ENCODE data around the gene ZBTB44. TPM values are rescaled to one million over a fixed set of nuclear protein-coding genes. Genes with fewer than 3 reads are reported as not detected.
"Not testable (repeated sequence)": the region's sequence is repeated elsewhere in the genome, so short reads cannot be mapped to it uniquely, and the experiment has no call there.

ZBTB44 gene
- total RNA-seq, 2 experiments from 2014 or later: 38.2 to 49.4 TPM

DNA sequence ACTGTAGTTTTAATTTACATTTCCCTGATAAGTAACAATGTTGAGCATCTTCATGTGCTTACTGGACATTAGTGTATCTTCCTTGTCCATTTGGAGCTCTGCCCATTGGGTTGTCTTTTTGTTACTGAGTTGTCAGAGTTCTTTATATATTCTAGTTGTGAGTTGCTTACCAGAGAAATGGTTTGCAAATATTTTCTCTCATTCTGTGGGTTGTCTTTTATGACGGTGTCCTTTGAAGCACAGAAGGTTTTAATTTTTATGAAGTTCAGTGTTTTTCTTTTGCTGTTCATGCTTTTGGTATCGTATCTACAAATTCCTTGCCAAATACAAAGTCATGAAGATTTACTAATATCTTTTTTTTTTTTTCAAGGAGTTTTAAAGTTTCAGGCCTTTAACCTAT is 42.4 kb downstream of the ZBTB44 start:
- Mint-ChIP-seq H3K9me3 (ENCODE audit: low read depth) (peaks cover 1% of the 10 kb centered on the region), H3K4me3 (no peak overlapping the region), H3K36me3 (ENCODE audit: low read depth) (peaks cover 19% of the 10 kb centered on the region), H3K4me1 (peaks cover 8% of the 10 kb centered on the region), H3K27ac (no peak overlapping the region), H3K27me3 (no peaks in the 10 kb centered on the region)
- DNase-seq (no peak), ATAC-seq (no peak)
- CTCF ChIA-PET: no interaction called here
- intact Hi-C loops (cut with DNase I, micrococcal nuclease): no loop called here
- POLR2A ChIA-PET: interaction anchor here (0.6 kb wide), 1 partner anchor 410 kb away, joined by 3 read pairs; no protein-coding TSS in a partner anchor

- ChIA-PET POLR2A (interaction anchor here (0.6 kb wide), 1 partner anchor 317 kb away, joined by 5 read pairs; no protein-coding TSS in a partner anchor), CTCF (interaction anchor here (0.9 kb wide), 1 partner anchor 53 kb away, joined by 4 read pairs; no protein-coding TSS in a partner anchor)
- intact Hi-C loops (cut with DNase I, micrococcal nuclease): no loop called here
- H3K27me3 Mint-ChIP-seq: no peaks in the 10 kb centered on the region
- H3K27ac Mint-ChIP-seq: no peak overlapping the region
- peaks cover 15% of the 10 kb centered on the region for H3K4me1 Mint-ChIP-seq
- no peak overlapping the region for H3K4me3 Mint-ChIP-seq
- H3K36me3 Mint-ChIP-seq (ENCODE audit: low read depth): peaks cover 27% of the 10 kb centered on the region
- DNase-seq (no peak), ATAC-seq (no peak)
- H3K9me3 Mint-ChIP-seq (ENCODE audit: low read depth): no peaks in the 10 kb centered on the region
These were observed 45.3 kb downstream of the ZBTB44 start for GRCh38 chr11:130269326-130269943.

- CTCF ChIA-PET: no interaction called here
- H3K27me3 Mint-ChIP-seq: no peaks in the 10 kb centered on the region
These were observed 51.4 kb downstream of the ZBTB44 start for GRCh38 chr11:130263351-130263750.

GRCh38 chr11:130262424-130262823 is 52.3 kb downstream of the ZBTB44 start:
- Mint-ChIP-seq H3K27ac (no peak overlapping the region), H3K9me3 (ENCODE audit: low read depth) (peaks cover 6% of the 10 kb centered on the region), H3K4me1 (peaks cover 11% of the 10 kb centered on the region), H3K36me3 (ENCODE audit: low read depth) (peaks cover 65% of the 10 kb centered on the region), H3K27me3 (no peaks in the 10 kb centered on the region), H3K4me3 (no peak overlapping the region)
- CTCF ChIA-PET: interaction anchor here (1.1 kb wide), 1 partner anchor 11 kb away, joined by 3 read pairs; no protein-coding TSS in a partner anchor
- ATAC-seq: no peak
- POLR2A ChIA-PET: no interaction called here
- intact Hi-C loops (cut with DNase I, micrococcal nuclease): no loop called here
- no peak for DNase-seq

More at GRCh38 chr11:130263351-130263750, 51.4 kb downstream of the ZBTB44 start:
- POLR2A ChIA-PET: no interaction called here
- Mint-ChIP-seq H3K36me3 (ENCODE audit: low read depth) (peaks cover 57% of the 10 kb centered on the region), H3K9me3 (ENCODE audit: low read depth) (peaks cover 6% of the 10 kb centered on the region), H3K4me3 (no peak overlapping the region), H3K27ac (no peak overlapping the region), H3K4me1 (peaks cover 11% of the 10 kb centered on the region)
- DNase-seq (no peak), ATAC-seq (no peak)
- intact Hi-C loops (cut with DNase I, micrococcal nuclease): no loop called here

- ChIA-PET CTCF (interaction anchor here (1.1 kb wide), 1 partner anchor 10 kb away, joined by 3 read pairs; no protein-coding TSS in a partner anchor), POLR2A (no interaction called here)
- H3K9me3 Mint-ChIP-seq (ENCODE audit: low read depth): peaks cover 6% of the 10 kb centered on the region
- intact Hi-C loops (cut with DNase I, micrococcal nuclease): no loop called here
- DNase-seq: no peak
- H3K36me3 Mint-ChIP-seq (ENCODE audit: low read depth): peaks cover 69% of the 10 kb centered on the region
- H3K4me3 Mint-ChIP-seq: no peak overlapping the region
- ATAC-seq: no peak
- no peaks in the 10 kb centered on the region for H3K27me3 Mint-ChIP-seq
- H3K27ac Mint-ChIP-seq: no peak overlapping the region
- peaks cover 11% of the 10 kb centered on the region for H3K4me1 Mint-ChIP-seq
These were observed 53.1 kb downstream of the ZBTB44 start for GRCh38 chr11:130261571-130261970.

DNA sequence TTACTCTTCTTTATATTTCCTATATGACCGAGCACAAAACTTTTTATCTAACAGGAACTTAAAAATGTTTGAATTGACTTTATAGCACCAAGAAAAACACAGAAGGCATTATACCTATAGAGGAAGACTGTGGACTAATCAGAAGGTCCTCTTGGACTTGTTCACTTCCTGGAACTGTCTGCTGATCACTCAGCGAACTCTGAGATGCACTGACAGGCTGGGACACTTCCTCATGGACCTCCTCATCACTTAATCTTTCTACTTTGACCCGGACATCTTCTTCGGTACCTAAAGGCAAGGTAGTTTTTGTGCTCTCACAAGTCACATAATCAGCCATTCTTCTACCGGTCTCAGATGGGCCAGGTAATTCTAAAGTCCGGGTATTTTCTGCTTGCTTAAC is 54.0 kb downstream of the ZBTB44 start:
- H3K27ac Mint-ChIP-seq: no peak overlapping the region
- peaks cover 6% of the 10 kb centered on the region for H3K9me3 Mint-ChIP-seq (ENCODE audit: low read depth)
- H3K4me3 Mint-ChIP-seq: no peak overlapping the region
- ATAC-seq (no peak), DNase-seq (no peak)
- no peaks in the 10 kb centered on the region for H3K27me3 Mint-ChIP-seq
- intact Hi-C loops (cut with DNase I, micrococcal nuclease): no loop called here
- CTCF ChIA-PET: no interaction called here
- peaks cover 10% of the 10 kb centered on the region for H3K4me1 Mint-ChIP-seq
- peaks cover 67% of the 10 kb centered on the region for H3K36me3 Mint-ChIP-seq (ENCODE audit: low read depth)
- POLR2A ChIA-PET: no interaction called here

DNA sequence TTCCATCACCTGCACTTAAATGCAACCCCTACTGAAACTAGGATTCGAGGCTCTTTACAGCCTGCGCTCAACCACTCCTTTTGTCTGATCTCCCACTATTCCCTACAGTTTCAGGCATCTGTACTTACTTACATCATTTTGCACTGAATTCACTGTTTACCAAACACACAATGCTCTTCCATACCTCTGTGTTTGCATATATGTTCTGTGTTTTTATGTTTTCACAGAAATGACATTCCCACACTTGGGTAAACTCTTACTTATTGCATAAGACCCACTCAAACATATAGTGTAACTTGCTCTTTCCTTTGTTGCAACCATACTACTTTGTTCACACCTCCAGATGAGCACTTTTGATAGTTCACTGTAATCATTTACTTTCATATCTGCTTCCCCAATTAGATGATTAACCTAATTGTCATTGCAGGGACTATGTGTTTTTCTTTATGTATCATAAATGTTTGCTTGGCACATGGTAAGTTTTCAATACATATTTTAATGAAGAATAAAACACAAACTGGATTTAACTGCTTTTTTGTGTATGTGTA is 54.6 kb downstream of the ZBTB44 start:
- Mint-ChIP-seq H3K27ac (no peak overlapping the region), H3K4me1 (peaks cover 5% of the 10 kb centered on the region), H3K36me3 (ENCODE audit: low read depth) (peaks cover 65% of the 10 kb centered on the region), H3K27me3 (no peaks in the 10 kb centered on the region), H3K4me3 (no peak overlapping the region), H3K9me3 (ENCODE audit: low read depth) (peaks cover 10% of the 10 kb centered on the region)
- ATAC-seq: no peak
- CTCF ChIA-PET: no interaction called here
- DNase-seq: no peak
- POLR2A ChIA-PET: no interaction called here
- intact Hi-C loops (cut with DNase I, micrococcal nuclease): no loop called here

GRCh38 chr11:130251763-130252162 is 63.0 kb downstream of the ZBTB44 start:
- POLR2A ChIA-PET; DNase-seq; ATAC-seq; H3K27me3 Mint-ChIP-seq; H3K4me3 Mint-ChIP-seq; H3K27ac Mint-ChIP-seq; intact Hi-C loops (cut with DNase I, micrococcal nuclease): not testable (repeated sequence)
- Mint-ChIP-seq H3K9me3 (ENCODE audit: low read depth) (peaks cover 17% of the 10 kb centered on the region), H3K4me1 (peaks cover 21% of the 10 kb centered on the region), H3K36me3 (ENCODE audit: low read depth) (peaks cover 46% of the 10 kb centered on the region)
- CTCF ChIA-PET: interaction anchor here (1.3 kb wide), 1 partner anchor 10 kb away, joined by 3 read pairs; no protein-coding TSS in a partner anchor

GRCh38 chr11:130249929-130250328 is 64.8 kb downstream of the ZBTB44 start:
- H3K9me3 Mint-ChIP-seq (ENCODE audit: low read depth): peaks cover 13% of the 10 kb centered on the region
- H3K27ac Mint-ChIP-seq; DNase-seq; H3K27me3 Mint-ChIP-seq; CTCF ChIA-PET; POLR2A ChIA-PET; H3K4me3 Mint-ChIP-seq; ATAC-seq; intact Hi-C loops (cut with DNase I, micrococcal nuclease): not testable (repeated sequence)
- peaks cover 32% of the 10 kb centered on the region for H3K4me1 Mint-ChIP-seq
- H3K36me3 Mint-ChIP-seq (ENCODE audit: low read depth): peaks cover 35% of the 10 kb centered on the region

DNA sequence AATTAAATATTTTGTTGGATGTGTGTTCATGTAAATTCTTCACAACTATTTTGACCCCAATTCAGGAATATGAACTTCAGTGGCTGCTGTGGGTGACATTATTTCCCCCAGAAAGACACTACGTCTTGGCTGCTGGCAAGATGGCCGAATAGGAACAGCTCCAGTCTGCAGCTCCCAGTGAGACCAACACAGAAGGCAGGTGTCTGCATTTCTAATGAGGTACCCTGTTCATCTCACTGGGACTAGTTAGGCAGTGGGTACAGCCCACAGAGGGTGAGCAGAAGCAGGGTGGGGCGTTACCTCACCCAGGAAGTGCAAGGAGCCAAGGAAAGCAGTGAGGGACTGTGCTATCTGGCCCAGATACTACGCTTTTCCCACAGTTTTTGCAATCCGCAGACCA is 65.3 kb downstream of the ZBTB44 start:
- ChIA-PET CTCF (no interaction called here), POLR2A (no interaction called here)
- H3K9me3 Mint-ChIP-seq (ENCODE audit: low read depth): peaks cover 13% of the 10 kb centered on the region
- no peak overlapping the region for H3K4me3 Mint-ChIP-seq
- no peak for DNase-seq
- intact Hi-C loops (cut with DNase I, micrococcal nuclease): no loop called here
- no peaks in the 10 kb centered on the region for H3K27me3 Mint-ChIP-seq
- peaks cover 33% of the 10 kb centered on the region for H3K4me1 Mint-ChIP-seq
- H3K36me3 Mint-ChIP-seq (ENCODE audit: low read depth): peaks cover 35% of the 10 kb centered on the region
- ATAC-seq: no peak
- no peak overlapping the region for H3K27ac Mint-ChIP-seq

DNA sequence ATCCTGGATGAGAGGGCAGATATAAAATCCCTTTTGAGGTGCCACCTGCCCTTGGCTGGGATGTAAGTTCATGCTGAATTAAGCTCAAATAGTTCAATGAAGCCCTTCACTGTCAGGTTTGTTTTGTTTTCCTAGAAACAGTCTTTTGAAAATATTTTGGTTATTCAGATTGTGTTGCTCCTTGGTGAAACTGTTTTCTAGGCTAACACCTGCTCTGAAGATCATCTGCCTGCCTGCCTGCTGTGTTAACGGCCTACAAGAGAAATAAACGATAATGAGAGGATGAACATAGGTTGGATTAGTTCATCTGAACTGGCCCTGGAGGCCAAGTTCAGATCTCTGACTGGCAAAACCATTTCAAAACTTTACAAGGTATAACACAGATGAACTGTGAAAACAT is 67.4 kb downstream of the ZBTB44 start:
- no peak for ATAC-seq
- peaks cover 39% of the 10 kb centered on the region for H3K4me1 Mint-ChIP-seq
- no peak for DNase-seq
- CTCF ChIA-PET: no interaction called here
- H3K4me3 Mint-ChIP-seq: no peak overlapping the region
- peaks cover 20% of the 10 kb centered on the region for H3K36me3 Mint-ChIP-seq (ENCODE audit: low read depth)
- intact Hi-C loops (cut with DNase I, micrococcal nuclease): no loop called here
- POLR2A ChIA-PET: no interaction called here
- H3K27me3 Mint-ChIP-seq: no peaks in the 10 kb centered on the region
- H3K9me3 Mint-ChIP-seq (ENCODE audit: low read depth): peaks cover 5% of the 10 kb centered on the region
- no peak overlapping the region for H3K27ac Mint-ChIP-seq

DNA sequence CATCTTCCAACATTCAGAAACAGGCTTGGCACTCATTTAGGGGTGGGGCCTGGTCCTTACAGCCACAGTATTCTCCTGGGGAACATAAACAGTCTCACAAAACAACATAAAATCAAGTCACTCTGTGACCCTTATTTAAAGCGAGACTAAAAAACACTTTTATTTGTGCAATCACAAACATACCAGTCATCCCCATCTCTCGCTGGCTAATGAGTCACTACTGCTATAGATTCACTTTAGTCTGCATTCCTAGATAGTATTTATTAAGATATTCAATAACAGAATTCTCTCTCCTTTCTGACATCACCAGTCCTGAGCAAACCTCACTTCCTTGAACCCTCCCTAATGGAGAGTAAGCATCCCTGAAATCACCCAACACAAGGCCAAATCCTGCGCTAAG is 68.0 kb downstream of the ZBTB44 start:
- ATAC-seq (peak; percentile 63), DNase-seq (no peak)
- H3K27me3 Mint-ChIP-seq: no peaks in the 10 kb centered on the region
- peaks cover 14% of the 10 kb centered on the region for H3K36me3 Mint-ChIP-seq (ENCODE audit: low read depth)
- ChIA-PET CTCF (no interaction called here), POLR2A (no interaction called here)
- H3K27ac Mint-ChIP-seq: no peak overlapping the region
- peaks cover 39% of the 10 kb centered on the region for H3K4me1 Mint-ChIP-seq
- intact Hi-C loops (cut with DNase I, micrococcal nuclease): no loop called here
- H3K9me3 Mint-ChIP-seq (ENCODE audit: low read depth): no peaks in the 10 kb centered on the region
- H3K4me3 Mint-ChIP-seq: no peak overlapping the region
